ENCODE measurements around the gene LCLAT1.

DNA sequence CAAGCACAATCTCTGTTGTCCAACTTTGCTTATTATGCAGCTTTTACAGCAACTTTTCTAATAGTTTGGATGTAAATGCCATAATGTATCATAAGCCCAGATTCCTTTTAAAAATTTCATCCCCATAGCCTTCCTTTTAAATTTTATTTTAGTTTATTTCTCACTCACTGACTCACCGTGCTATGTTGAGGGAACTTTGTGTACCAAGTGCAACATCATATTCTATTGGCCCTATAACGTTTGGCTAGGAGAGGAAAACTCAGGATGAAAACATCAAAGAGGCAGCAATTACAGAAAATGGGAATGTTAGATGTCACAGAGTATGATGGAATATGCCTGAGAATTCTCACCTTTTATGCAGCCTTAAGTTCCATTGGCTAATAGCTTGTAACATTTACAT lies 135.5 kb downstream of the LCLAT1 start:
- TF ChIP-seq EZH2phosphoT487 (IDR thresholded peaks at IDR 0.05; ENCODE audit: borderline replicate concordance): no peak
- TF ChIP-seq, protein P1, sequence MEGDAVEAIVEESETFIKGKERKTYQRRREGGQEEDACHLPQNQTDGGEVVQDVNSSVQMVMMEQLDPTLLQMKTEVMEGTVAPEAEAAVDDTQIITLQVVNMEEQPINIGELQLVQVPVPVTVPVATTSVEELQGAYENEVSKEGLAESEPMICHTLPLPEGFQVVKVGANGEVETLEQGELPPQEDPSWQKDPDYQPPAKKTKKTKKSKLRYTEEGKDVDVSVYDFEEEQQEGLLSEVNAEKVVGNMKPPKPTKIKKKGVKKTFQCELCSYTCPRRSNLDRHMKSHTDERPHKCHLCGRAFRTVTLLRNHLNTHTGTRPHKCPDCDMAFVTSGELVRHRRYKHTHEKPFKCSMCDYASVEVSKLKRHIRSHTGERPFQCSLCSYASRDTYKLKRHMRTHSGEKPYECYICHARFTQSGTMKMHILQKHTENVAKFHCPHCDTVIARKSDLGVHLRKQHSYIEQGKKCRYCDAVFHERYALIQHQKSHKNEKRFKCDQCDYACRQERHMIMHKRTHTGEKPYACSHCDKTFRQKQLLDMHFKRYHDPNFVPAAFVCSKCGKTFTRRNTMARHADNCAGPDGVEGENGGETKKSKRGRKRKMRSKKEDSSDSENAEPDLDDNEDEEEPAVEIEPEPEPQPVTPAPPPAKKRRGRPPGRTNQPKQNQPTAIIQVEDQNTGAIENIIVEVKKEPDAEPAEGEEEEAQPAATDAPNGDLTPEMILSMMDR (conservative IDR thresholded peaks at IDR 0.05; ENCODE audit: low read length): no peak

All from Loucy (cell line).